ENCODE data around the gene OR6N1. TPM values are rescaled to one million over a fixed set of nuclear protein-coding genes. Genes with fewer than 3 reads are reported as not detected.

The OR6N1 gene
- total RNA-seq, 1 experiment from 2014 or later, result not detected

DNA sequence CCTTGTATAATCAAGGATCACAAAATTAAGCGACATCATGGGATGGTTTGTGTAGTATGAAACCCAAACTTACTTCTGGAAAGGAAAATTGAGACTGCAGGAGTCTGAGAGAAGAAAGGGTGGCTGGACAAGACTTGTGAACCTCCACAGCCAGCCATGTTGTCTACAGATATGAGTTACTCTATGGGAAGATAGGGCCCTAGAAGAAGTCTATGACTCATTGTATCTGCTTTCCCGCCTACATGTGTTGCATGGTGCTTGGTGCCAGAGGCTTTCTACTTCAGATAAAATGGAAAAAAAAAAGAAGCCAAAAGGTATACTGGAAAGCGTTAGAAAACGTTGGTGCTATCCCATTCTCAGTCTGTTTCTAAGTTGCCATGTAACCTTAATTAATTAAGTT, 27.7 kb upstream of the OR6N1 start:
- CTCF ChIA-PET, result interaction anchor here (0.7 kb wide), 1 partner anchor 245 kb away, joined by 3 read pairs; no protein-coding TSS in a partner anchor
- TF ChIP-seq, protein P1, sequence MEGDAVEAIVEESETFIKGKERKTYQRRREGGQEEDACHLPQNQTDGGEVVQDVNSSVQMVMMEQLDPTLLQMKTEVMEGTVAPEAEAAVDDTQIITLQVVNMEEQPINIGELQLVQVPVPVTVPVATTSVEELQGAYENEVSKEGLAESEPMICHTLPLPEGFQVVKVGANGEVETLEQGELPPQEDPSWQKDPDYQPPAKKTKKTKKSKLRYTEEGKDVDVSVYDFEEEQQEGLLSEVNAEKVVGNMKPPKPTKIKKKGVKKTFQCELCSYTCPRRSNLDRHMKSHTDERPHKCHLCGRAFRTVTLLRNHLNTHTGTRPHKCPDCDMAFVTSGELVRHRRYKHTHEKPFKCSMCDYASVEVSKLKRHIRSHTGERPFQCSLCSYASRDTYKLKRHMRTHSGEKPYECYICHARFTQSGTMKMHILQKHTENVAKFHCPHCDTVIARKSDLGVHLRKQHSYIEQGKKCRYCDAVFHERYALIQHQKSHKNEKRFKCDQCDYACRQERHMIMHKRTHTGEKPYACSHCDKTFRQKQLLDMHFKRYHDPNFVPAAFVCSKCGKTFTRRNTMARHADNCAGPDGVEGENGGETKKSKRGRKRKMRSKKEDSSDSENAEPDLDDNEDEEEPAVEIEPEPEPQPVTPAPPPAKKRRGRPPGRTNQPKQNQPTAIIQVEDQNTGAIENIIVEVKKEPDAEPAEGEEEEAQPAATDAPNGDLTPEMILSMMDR (conservative IDR thresholded peaks at IDR 0.05; ENCODE audit: low read depth, low read length), result no peak
- no peaks in the 10 kb centered on the region for H3K4me1 ChIP-seq (ENCODE audit: insufficient read depth, low read length, poor library complexity, severe bottlenecking)
- intact Hi-C loops (cut with micrococcal nuclease; ENCODE audit: unreplicated experiment), result no loop called here
- no peaks in the 10 kb centered on the region for H3K9me3 ChIP-seq (ENCODE audit: low read depth, low read length, poor library complexity, severe bottlenecking)
- H3K36me3 ChIP-seq (ENCODE audit: insufficient read depth, low read length, poor library complexity, severe bottlenecking), result no peaks in the 10 kb centered on the region
- BruUV-seq (replicated peaks), result no TSS peak
- H3K4me3 ChIP-seq (ENCODE audit: low read depth, low read length, poor library complexity, severe bottlenecking), result no peak overlapping the region
- no peak for DNase-seq (ENCODE audit: low spot score)
- POLR2A ChIA-PET (ENCODE audit: low non-redundant PET), result no interaction called here
- H3K27me3 ChIP-seq (replicated peaks; ENCODE audit: insufficient read depth, low read depth, low read length, poor library complexity), result peaks cover 33% of the 10 kb centered on the region
- no peak overlapping the region for H3K27ac ChIP-seq (ENCODE audit: low read depth, low read length, poor library complexity, severe bottlenecking)

DNA sequence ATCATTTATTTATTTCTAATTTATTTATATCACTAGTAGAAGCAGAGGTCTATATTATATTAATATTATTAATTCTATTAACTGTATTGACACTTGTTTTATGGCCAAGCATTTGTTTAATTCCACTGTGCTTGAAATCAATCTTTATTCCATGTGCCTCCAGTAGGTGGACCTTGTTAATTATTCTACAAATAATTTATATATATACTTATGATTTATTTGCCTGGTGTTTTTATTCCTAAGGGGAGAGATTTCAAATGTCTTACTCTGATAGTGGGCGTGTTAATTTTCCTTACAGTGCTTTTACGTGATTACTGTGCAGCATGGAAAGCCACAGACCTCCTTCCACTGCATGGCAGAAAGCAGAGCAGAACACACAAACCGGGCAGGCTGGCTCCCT, 26.5 kb upstream of the OR6N1 start:
- intact Hi-C loops (cut with micrococcal nuclease; ENCODE audit: unreplicated experiment), result no loop called here
- Histone ChIP-seq H3K4me3 (ENCODE audit: low read depth, low read length, poor library complexity, severe bottlenecking) (no peak overlapping the region), H3K27me3 (replicated peaks; ENCODE audit: insufficient read depth, low read depth, low read length, poor library complexity) (peaks cover 33% of the 10 kb centered on the region), H3K27ac (ENCODE audit: low read depth, low read length, poor library complexity, severe bottlenecking) (no peak overlapping the region), H3K36me3 (ENCODE audit: insufficient read depth, low read length, poor library complexity, severe bottlenecking) (no peaks in the 10 kb centered on the region), H3K4me1 (ENCODE audit: insufficient read depth, low read length, poor library complexity, severe bottlenecking) (no peaks in the 10 kb centered on the region), H3K9me3 (ENCODE audit: low read depth, low read length, poor library complexity, severe bottlenecking) (no peaks in the 10 kb centered on the region)
- no TSS peak for BruUV-seq (replicated peaks)
- ChIA-PET CTCF (no interaction called here), POLR2A (ENCODE audit: low non-redundant PET) (no interaction called here)
- DNase-seq (ENCODE audit: low spot score), result no peak
- no peak for TF ChIP-seq EZH2 (IDR thresholded peaks at IDR 0.05; ENCODE audit: borderline replicate concordance, low read depth, low read length, poor library complexity, severe bottlenecking)
- TF ChIP-seq, protein P1 (conservative IDR thresholded peaks at IDR 0.05; ENCODE audit: low read depth, low read length), result no peak; the same call in 1 of the 2 replicates

DNA sequence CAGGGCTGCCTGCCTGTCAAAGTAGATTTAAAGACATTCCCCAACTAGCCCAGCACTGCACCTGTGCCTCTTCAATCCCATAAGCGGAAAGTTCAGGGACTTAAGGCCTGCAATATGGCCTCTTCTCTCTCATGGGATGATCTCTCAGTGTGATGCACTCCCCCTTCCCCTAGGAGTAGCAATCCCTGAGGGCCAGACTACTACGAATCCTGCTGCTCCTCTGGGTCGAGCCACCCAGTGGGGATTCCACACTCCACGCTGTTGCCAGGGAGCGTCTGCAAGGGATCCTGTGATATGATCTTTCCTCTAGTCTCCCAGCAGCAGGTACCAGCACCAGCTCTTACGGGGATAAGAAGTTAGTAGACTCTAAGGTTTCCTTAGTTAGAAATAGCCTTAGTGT, 22.3 kb upstream of the OR6N1 start:
- Histone ChIP-seq H3K27ac (ENCODE audit: low read depth, low read length, poor library complexity, severe bottlenecking) (no peak overlapping the region), H3K9me3 (ENCODE audit: low read depth, low read length, poor library complexity, severe bottlenecking) (no peaks in the 10 kb centered on the region), H3K36me3 (ENCODE audit: insufficient read depth, low read length, poor library complexity, severe bottlenecking) (no peaks in the 10 kb centered on the region), H3K27me3 (replicated peaks; ENCODE audit: insufficient read depth, low read depth, low read length, poor library complexity) (peaks cover 11% of the 10 kb centered on the region), H3K4me1 (ENCODE audit: insufficient read depth, low read length, poor library complexity, severe bottlenecking) (no peaks in the 10 kb centered on the region), H3K4me3 (ENCODE audit: low read depth, low read length, poor library complexity, severe bottlenecking) (no peak overlapping the region)
- ChIA-PET POLR2A (ENCODE audit: low non-redundant PET) (no interaction called here), CTCF (no interaction called here)
- no peak for DNase-seq (ENCODE audit: low spot score)
- no peak for TF ChIP-seq EZH2 (IDR thresholded peaks at IDR 0.05; ENCODE audit: borderline replicate concordance, low read depth, low read length, poor library complexity, severe bottlenecking)
- TF ChIP-seq, protein P1 (conservative IDR thresholded peaks at IDR 0.05; ENCODE audit: low read depth, low read length), result no peak
- no TSS peak for BruUV-seq (replicated peaks)
- intact Hi-C loops (cut with micrococcal nuclease; ENCODE audit: unreplicated experiment), result no loop called here
